ENCODE data around the gene TAS2R1.
"Not testable (repeated sequence)": the region's sequence is repeated elsewhere in the genome, so short reads cannot be mapped to it uniquely, and the experiment has no call there.

Gene TAS2R1

DNA sequence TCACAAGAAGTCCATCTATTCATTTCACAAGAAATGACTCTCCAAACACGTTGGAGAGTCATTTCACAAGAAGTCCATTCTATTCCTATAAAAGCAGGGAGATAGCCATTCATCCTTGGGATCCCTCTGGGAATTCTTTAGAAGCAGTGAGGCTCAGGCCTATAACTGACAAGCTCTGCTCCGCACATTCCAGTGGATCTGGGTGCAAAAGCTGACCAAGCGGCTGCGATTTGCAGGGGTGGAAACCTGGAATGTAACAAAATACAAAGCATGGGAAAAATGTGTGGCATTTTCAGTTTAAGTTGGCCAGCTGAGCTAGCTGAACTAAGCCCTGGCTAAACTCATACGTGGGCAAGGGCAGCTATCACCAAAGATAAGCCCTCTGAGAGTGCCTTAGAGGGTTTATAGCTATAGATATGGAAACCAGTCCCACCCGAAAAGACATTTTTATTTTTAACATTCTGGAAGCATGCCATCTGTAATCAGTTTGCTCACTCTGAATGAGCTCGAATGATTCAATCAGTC lies 8.7 kb downstream of the TAS2R1 start:
- no peak for DNase-seq

DNA sequence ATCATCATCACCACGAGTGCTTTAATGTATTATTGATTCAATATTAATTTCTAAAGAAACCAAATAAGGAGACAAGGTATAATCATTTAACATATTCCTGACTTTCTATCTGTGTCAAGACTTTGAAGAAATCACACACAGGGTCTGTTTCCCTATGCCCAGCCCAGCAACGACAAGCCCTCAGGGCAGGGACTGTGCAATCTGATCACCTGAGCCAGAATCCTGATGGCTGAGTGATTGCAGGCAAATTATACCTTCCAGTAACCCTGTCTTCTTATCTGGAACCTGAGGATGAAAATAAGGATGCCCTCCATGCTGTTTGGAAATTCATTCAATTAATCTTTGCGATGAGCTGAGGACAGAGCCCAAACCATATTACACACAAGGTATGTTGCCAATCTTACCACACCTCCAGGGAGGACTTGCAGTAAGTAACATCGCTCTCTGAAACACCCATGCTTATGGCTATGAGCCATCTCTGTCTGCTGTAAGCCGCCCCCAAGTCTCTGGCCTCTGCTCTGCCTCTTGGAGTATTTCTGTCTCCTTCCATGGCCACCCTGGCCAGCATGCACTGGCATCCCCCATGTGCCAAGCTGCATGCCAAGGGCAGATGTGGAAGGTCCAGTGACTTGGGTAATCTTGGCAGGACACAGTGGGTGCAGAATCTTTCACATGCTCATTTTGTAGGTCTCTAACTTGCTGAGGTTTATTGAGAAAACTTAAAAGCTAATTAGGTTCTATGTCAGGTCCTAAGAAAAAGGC lies 10.6 kb downstream of the TAS2R1 start:
- no peak for DNase-seq

DNA sequence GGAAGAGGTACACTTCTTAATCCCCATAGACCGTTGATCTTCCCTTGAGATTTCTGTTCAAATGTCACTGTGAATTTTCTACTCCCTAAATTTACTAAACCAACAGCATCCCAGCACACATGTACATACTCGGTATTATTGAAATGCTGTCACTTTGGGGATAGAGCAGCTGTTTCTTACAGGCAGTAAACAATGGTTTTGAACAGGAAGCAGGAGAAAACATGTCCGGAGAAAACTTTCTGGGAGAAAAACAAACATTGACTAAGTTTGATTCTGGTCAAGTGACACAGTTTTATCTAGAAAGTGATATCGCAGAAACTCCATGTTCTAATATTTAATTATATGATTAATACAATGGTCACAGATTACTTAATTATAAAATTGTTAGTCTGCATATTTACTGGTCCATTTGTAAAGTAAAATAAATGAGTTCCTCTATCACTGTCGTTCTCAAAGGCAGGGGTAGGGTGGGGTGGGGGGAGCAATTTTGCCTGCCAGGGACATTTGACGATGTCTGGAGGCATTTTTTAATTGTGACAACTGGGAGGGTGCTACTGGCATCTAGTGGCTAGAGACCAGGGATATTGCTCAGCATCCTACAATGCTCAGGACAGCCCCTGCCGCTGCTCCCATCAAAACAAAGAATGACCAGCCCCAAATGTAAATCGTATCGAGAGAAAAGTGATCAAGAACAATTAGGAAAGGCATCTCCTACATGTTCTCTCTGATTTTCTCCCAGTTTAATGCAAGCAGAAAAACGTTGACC lies 12.2 kb downstream of the TAS2R1 start:
- no peak for DNase-seq

DNA sequence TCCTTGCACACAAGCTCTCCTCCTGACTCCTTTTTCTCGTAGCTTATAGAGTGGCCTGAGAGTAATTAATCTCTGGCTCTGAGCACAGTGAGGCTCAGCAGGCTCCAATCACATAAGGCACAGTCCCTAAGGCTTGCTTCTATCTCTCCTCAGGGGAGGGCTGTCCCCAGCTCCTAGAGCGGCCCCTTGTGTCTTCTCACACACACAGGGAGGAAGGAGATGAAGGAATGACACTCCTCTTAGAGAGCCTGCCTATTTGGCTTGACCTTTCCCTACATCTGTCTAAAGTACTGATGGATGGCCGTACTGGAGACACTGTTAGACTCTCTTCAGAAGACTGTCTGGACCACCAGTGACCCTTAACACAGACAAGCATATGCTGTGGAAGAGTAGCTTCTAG lies 12.9 kb downstream of the TAS2R1 start:
- no peak for DNase-seq

DNA sequence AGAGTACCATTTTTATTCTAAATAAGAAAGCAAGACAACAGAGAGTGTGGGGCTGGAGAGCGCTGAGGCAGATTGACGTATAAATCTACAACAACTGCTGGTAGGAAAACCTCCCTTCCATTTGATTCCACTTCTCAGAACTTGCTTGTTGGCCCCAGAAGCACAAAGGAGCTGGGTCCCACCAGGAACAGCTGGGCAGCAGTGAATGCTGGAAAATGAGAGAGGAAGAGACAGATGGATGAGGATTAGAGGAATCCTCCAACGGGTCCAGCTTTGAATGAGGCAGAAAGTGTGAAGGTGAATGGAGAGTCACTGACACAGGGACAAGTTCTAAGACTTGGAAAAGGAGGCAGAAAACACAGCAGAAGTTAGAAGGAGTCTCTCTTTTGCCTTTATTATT lies 14.8 kb downstream of the TAS2R1 start:
- no peak for DNase-seq

DNA sequence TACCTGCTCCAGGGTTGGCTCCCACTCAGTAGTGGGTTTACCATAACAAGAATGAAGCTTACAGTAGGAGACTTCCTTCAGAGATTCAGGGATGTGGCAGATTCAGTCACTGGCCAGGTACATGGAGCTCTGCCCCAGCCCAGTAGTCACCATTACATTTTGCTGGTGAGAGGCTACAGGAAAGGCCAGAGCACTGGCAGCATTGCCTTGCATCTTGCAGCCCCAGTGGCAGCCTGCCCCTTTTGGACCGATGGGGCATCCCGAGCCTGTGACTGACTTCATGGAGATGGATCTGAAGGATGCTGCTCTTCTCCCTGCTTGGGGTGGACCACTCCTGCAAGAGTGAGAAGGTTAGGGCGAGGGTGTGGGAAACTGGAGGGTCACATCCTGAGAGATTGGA lies 16.8 kb downstream of the TAS2R1 start:
- no peak for DNase-seq

DNA sequence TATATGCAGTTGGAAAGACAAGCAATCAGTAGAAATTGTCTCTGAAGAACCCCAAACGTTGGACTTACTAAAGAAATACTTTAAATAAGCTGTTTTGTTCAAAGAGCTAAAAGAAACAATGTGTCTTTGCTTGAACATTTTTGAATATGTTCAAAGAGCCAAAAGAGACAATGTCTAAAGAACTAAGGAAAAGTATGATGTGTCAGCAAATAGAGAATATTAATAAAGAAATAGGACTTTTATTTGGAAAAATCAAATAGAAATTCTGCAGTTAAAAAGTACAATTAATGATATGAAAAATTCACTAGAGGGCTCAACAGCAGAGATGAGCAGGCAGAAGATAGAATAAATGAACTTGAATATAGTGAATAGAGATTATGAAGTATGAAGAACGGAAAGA lies 19.2 kb downstream of the TAS2R1 start:
- DNase-seq: no peak

DNA sequence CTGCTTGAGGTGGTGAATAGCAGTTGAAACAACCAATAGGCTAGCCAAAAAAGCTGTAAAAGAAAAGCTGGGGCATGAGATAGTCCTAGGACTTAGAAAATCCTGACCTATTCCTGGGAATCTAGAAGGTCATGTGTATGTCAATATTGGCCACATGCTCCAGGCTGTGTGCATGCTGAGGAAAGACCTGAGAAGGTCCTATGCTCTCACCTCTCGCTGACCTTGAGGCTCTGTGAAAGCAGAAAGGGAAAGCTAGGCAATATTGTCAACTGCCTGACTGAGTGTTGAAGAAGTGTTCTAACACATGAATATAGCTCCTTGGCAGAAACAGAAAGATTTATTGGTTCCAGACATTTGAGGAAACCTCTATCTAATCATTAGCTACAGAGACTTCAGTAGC lies 19.8 kb downstream of the TAS2R1 start:
- DNase-seq: no peak

DNA sequence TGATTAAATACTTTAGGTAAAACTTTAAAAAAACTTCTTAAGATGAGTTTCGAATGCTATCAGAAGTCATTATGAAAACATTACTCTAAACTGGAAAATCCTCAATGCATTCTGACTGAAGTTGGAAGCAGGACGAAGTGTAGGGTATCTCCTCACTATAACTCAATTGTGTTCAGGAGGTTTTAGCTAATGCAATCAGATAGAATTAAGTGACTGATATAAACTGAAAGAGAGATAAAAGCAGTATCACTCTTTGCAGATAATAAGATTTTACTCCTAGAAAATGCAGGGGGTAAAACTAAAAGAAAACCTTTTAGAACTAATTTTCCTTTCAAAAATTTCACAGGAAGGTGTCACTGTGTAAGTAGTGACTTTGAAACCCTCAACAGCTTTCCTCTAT lies 22.1 kb downstream of the TAS2R1 start:
- DNase-seq: no peak

GRCh38 chr5:9605041-9605838 lies 24.9 kb downstream of the TAS2R1 start:
- no peak for DNase-seq

- DNase-seq: no peak
Measured at GRCh38 chr5:9604416-9604815, 25.7 kb downstream of the TAS2R1 start.

DNA sequence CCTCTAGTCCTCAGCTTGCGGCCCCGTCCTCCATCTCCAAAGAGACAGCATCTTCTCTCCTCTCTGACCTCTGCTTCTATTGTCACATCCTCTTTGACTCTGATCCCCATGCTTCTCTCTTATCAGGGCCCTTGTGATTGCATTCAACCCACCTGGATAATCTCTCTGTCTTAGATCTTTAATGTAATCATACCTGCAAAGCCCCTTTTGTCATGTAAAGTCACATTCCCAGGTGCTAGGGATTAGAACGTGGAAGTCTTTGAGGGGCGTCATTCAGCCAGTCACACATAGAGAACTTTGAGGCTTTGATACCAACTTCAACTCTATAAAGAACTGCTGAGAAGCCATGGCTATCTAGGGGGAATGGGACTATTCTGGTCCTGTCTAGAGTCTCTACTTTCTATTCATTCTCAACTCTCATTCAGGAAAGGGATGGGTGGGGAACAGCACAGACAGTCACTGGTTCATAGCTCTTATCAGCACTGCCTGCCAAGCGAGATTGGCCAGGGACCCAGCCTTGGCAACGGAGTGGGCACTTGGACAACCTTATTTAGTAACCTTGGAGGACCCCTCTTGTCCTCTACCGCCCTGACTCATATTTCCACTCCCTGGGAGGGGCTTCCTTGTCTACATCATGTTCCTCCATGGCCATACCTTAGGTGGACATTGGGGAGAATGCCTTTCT lies 29.0 kb downstream of the TAS2R1 start:
- no peak for DNase-seq

DNA sequence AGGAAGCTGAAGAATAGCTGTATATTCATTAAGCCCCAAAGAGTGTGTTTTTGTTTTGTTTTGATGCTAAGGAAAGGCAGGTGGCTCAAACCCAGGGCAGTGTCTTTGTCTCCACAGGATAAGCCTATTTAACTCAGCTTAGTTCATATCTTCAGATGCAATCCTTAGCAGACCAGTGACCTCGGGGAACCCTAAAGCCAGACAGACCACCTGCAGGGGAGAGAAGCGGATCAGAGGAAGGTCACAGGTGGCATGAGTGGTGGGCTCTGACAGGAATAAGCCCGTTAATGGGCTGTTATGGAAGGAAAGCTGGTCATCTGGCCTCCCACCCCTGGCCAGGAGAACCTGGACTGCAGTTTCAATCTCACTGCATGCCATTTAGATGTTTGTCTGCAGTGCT lies 30.8 kb downstream of the TAS2R1 start:
- no peak for DNase-seq

- not testable (repeated sequence) for DNase-seq
Measured at GRCh38 chr5:9598329-9598728, 31.8 kb downstream of the TAS2R1 start.

- DNase-seq: not testable (repeated sequence)
Measured at GRCh38 chr5:9597322-9597721, 32.8 kb downstream of the TAS2R1 start.

DNA sequence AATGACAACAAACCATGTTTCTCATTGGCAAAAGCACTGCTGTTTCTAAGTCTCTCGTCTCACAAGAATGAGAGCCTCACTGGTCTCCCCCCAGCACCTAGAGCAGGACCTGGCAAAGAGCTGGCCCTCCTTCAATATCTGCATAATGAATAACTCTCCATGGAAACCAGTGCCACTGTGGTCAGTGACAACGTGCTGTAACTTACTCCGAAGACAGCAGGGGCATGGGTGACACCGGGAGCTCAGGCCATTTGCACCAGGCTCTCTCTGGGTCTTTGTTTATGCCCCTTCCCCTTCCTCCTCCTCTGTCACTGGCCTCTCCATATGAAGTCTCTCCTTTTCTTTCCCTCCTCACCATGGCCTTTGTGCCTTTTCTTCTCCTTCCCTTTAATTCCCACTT lies 33.3 kb downstream of the TAS2R1 start:
- no peak for DNase-seq

- no peak for DNase-seq
Measured at GRCh38 chr5:9596171-9596780, 33.9 kb downstream of the TAS2R1 start.

DNA sequence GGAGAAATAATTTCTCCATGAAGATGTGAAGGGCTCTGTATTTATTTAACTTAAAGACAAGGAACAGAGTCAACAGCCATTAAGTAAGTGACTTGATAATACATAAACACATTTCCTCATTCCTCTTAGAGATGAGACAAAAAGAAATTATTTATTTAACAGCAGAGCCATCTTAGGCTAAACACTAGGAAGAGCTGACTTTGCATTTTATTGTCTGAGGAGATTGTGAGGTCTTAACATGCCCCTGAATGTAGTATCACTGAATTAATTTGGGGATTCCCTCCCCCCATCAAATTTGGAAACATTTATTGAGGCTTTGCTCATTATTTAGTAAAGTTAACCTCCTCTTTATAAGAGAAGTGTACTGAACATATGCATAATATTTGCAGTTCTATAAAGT lies 35.2 kb downstream of the TAS2R1 start:
- DNase-seq: no peak

DNA sequence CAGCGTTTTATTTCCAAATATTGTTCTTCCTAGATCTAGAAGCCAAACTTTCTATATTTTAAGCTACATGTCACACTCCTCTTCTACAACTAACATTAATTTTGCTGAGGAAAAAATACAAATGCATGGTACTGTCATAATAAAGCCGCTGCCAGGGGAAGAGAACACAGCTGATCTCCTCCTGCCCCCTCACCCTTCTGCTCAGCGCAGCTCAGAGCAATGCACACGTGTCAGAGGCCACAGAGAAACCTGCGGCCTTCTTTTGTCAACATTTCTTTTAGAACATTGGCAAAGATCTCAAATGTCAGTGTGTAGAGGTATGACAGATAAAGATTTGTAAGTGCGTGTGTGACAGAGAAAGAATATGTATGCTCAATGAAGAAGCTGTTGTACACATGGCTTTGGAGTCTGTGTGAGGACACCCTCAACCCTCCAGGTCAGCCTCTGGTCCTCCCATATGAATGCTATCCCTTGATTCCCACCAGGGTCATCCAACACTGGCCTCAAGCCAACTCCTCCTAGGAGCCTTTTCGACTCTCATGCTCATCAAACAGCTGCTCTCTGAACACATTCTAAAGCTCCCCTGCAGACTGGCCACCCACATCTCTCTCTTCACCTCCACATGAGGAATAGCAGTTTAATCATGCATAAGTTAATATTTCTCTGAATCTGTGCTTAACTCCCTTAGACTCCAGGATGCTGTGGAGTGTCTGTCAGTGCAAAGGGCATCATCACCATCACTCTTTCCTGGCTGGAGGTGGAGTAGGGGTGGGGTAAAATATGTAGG lies 40.9 kb downstream of the TAS2R1 start:
- DNase-seq: no peak

GRCh38 chr5:9588254-9588653 lies 41.9 kb downstream of the TAS2R1 start:
- no peak for DNase-seq

GRCh38 chr5:9587135-9587534 lies 43.0 kb downstream of the TAS2R1 start:
- no peak for DNase-seq
